ENCODE measurements around the gene SAMHD1.

- TF ChIP-seq EZH2 (IDR thresholded peaks at IDR 0.05; ENCODE audit: insufficient read depth, poor library complexity, severe bottlenecking) (no peak), EZH2phosphoT487 (IDR thresholded peaks at IDR 0.05; ENCODE audit: insufficient read depth, low read depth) (no peak)
Measured at GRCh38 chr20:36851490-36851889, 100.0 kb downstream of the SAMHD1 start.

Measured in GM23248 (cell line).